Keratinocyte (primary cell): ENCODE data around the gene KRTAP4-9.

Source experiments
- EZH2 ChIP-seq: IDR thresholded peaks from one replicate; pipeline ENCODE4 v1.6.1; 2012; ENCODE audit warnings: inconsistent platforms, mild to moderate bottlenecking, low read length, moderate library complexity
- TF ChIP-seq, protein P1 (sequence below), 3 experiments: IDR thresholded peaks in 1 of 3; conservative IDR thresholded peaks in 1 of 3; optimal IDR thresholded peaks in 1 of 3; 2 replicates in 2 of 3; 3 replicates in 1 of 3; pipeline versions ENCODE3 to v1.5.1; 2011; ENCODE audit warnings: low read length in 3 of 3, mild to moderate bottlenecking in 3 of 3, moderate library complexity in 2 of 3, control low read depth in 1 of 3, inconsistent platforms in 1 of 3; ENCODE audit not compliant: insufficient read depth in 2 of 3; ENCODE audit errors: extremely low read depth in 1 of 3

DNA sequence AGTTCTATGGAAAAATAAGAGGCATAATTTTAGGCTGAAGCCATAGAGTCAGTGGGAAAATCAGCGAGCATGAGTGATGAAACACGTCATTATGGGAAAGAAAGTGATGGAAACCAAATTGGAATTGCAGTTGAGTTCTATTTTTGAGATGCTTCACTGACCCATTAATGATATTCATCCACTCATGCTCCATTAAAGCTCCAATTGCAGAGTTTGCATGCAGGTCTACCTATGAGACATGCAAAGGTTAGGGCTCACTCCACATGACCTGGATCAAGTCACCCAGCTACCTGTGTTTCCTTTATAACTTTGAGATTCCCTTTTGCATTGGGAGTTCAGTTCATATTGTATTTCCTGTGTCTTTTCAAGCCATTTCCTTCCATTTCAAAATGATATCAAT is 31.5 kb upstream of the KRTAP4-9 start:
- TF ChIP-seq, protein P1, sequence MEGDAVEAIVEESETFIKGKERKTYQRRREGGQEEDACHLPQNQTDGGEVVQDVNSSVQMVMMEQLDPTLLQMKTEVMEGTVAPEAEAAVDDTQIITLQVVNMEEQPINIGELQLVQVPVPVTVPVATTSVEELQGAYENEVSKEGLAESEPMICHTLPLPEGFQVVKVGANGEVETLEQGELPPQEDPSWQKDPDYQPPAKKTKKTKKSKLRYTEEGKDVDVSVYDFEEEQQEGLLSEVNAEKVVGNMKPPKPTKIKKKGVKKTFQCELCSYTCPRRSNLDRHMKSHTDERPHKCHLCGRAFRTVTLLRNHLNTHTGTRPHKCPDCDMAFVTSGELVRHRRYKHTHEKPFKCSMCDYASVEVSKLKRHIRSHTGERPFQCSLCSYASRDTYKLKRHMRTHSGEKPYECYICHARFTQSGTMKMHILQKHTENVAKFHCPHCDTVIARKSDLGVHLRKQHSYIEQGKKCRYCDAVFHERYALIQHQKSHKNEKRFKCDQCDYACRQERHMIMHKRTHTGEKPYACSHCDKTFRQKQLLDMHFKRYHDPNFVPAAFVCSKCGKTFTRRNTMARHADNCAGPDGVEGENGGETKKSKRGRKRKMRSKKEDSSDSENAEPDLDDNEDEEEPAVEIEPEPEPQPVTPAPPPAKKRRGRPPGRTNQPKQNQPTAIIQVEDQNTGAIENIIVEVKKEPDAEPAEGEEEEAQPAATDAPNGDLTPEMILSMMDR (optimal IDR thresholded peaks at IDR 0.05 in 1 of 3, IDR thresholded peaks at IDR 0.05 in 1 of 3, conservative IDR thresholded peaks at IDR 0.05 in 1 of 3; ENCODE audit: extremely low read depth in 1 of 3, insufficient read depth in 2 of 3, low read length in 3 of 3), result no peak
- no peak for TF ChIP-seq EZH2
